HG03066 (cell line): ENCODE data around the gene RFTN1.

Experiments used
- ATAC-seq: cut with Tn5 transposase; IDR thresholded peaks from one replicate; pipeline ENCODE4 v1.9.1; 2021; ENCODE audit warnings: low read depth; ENCODE audit not compliant: unreplicated experiment

Gene RFTN1

GRCh38 chr3:16513141-16514020 is at the start of gene RFTN1:
RFTN1 (minus strand) TSS chr3:16513699; CDS start chr3:16493869, 19,830 bp downstream.
- no peak for ATAC-seq

- no peak for ATAC-seq
Measured at GRCh38 chr3:16559653-16560365, 46.3 kb upstream of the RFTN1 start.

- no peak for ATAC-seq
Measured at GRCh38 chr3:16554126-16554525, 40.6 kb upstream of the RFTN1 start.

- ATAC-seq, result no peak
Measured at GRCh38 chr3:16552757-16553156, 39.3 kb upstream of the RFTN1 start.

- ATAC-seq, result no peak
Measured at GRCh38 chr3:16551342-16551976, 38.0 kb upstream of the RFTN1 start.

- ATAC-seq, result peak; percentile 86
Measured at GRCh38 chr3:16550676-16551341, 37.3 kb upstream of the RFTN1 start.

- ATAC-seq, result no peak
Measured at GRCh38 chr3:16550305-16550675, 36.8 kb upstream of the RFTN1 start.

GRCh38 chr3:16548721-16549120 is 35.2 kb upstream of the RFTN1 start:
- ATAC-seq, result no peak

GRCh38 chr3:16547561-16548357 is 34.3 kb upstream of the RFTN1 start:
- no peak for ATAC-seq

GRCh38 chr3:16546186-16547010 is 32.9 kb upstream of the RFTN1 start:
- ATAC-seq, result no peak

GRCh38 chr3:16545413-16546185 is 32.1 kb upstream of the RFTN1 start:
- no peak for ATAC-seq

GRCh38 chr3:16543242-16543864 is 29.9 kb upstream of the RFTN1 start:
- no peak for ATAC-seq

GRCh38 chr3:16538507-16538906 is 25.0 kb upstream of the RFTN1 start:
- no peak for ATAC-seq

- ATAC-seq, result no peak
Measured at GRCh38 chr3:16536996-16537395, 23.5 kb upstream of the RFTN1 start.

GRCh38 chr3:16536344-16536663 is 22.8 kb upstream of the RFTN1 start:
- ATAC-seq, result no peak

- no peak for ATAC-seq
Measured at GRCh38 chr3:16534640-16535262, 21.3 kb upstream of the RFTN1 start.

- no peak for ATAC-seq
Measured at GRCh38 chr3:16533928-16534574, 20.6 kb upstream of the RFTN1 start.
